ENCODE measurements around the gene DLL3. TPM values are rescaled to one million over a fixed set of nuclear protein-coding genes. Genes with fewer than 3 reads are reported as not detected.

DLL3 gene
- total RNA-seq, 4 donors from 2014 or later: not detected

GRCh38 chr19:39506944-39507714, 8.4 kb downstream of the DLL3 start:
- peaks cover 0 to 23% (median 0%) of the 10 kb centered on the region in 3 donors for H3K4me1 ChIP-seq
- ATAC-seq: no peak
- H3K27ac ChIP-seq: no peak overlapping the region
- peak overlapping the region in 1 of 2 donors; percentile 46 for H3K4me3 ChIP-seq
- no peak for TF ChIP-seq EP300 (IDR thresholded peaks at IDR 0.05)
- TF ChIP-seq CTCF (IDR thresholded peaks at IDR 0.05): no peak
- TF ChIP-seq POLR2A (IDR thresholded peaks at IDR 0.05): no peak
- TF ChIP-seq POLR2AphosphoS5 (IDR thresholded peaks at IDR 0.05): no peak
- H3K9me3 ChIP-seq: peaks cover 0 to 6% (median 0%) of the 10 kb centered on the region in 3 donors
- WGBS, 2 donors (ENCODE audit: low coverage in 1 of 2): 8% methylated on average over 19 of the region's 96 CpGs; no CpG with 5 or more reads in 1 of the 2 donors
- H3K36me3 ChIP-seq: no peaks in the 10 kb centered on the region
- H3K27me3 ChIP-seq: peaks cover 97% of the 10 kb centered on the region

GRCh38 chr19:39507715-39508364, 9.1 kb downstream of the DLL3 start:
- Histone ChIP-seq H3K36me3 (no peaks in the 10 kb centered on the region), H3K4me1 (peaks cover 0 to 20% (median 0%) of the 10 kb centered on the region in 3 donors), H3K4me3 (peak overlapping the region in 1 of 2 donors; percentile 46), H3K9me3 (peaks cover 0 to 1% (median 0%) of the 10 kb centered on the region in 3 donors), H3K27me3 (peaks cover 97% of the 10 kb centered on the region), H3K27ac (no peak overlapping the region)
- 32 to 62% methylated on average over 16 to 17 of the region's 24 CpGs for whole genome bisulfite sequencing, 2 donors (ENCODE audit: low coverage in 1 of 2)
- ATAC-seq: no peak
- TF ChIP-seq POLR2A (IDR thresholded peaks at IDR 0.05) (no peak), CTCF (IDR thresholded peaks at IDR 0.05) (no peak)

- WGBS, 2 donors (ENCODE audit: low coverage in 1 of 2): 93% methylated on average over 2 to 7 of the region's 9 CpGs
- TF ChIP-seq EP300 (IDR thresholded peaks at IDR 0.05) (no peak), POLR2A (IDR thresholded peaks at IDR 0.05) (no peak), CTCF (IDR thresholded peaks at IDR 0.05) (no peak), POLR2AphosphoS5 (IDR thresholded peaks at IDR 0.05) (no peak)
- H3K27ac ChIP-seq: no peak overlapping the region
- peaks cover 97% of the 10 kb centered on the region for H3K27me3 ChIP-seq
- no peaks in the 10 kb centered on the region for H3K9me3 ChIP-seq
- no peak for ATAC-seq
- H3K4me1 ChIP-seq: peaks cover 0 to 13% (median 0%) of the 10 kb centered on the region in 3 donors
- no peak overlapping the region for H3K4me3 ChIP-seq
- H3K36me3 ChIP-seq: no peaks in the 10 kb centered on the region
These were observed 9.9 kb downstream of the DLL3 start for GRCh38 chr19:39508629-39509028.

- no peaks in the 10 kb centered on the region for H3K9me3 ChIP-seq
- peaks cover 97% of the 10 kb centered on the region for H3K27me3 ChIP-seq
- TF ChIP-seq EP300 (IDR thresholded peaks at IDR 0.05): no peak
- TF ChIP-seq CTCF (IDR thresholded peaks at IDR 0.05): no peak
- no peak for TF ChIP-seq POLR2AphosphoS5 (IDR thresholded peaks at IDR 0.05)
- no peak for TF ChIP-seq POLR2A (IDR thresholded peaks at IDR 0.05)
- peaks cover 0 to 13% (median 0%) of the 10 kb centered on the region in 3 donors for H3K4me1 ChIP-seq
- 83% methylated on average over 2 of the region's 2 CpGs; no CpG with 5 or more reads in 1 of the 2 donors for WGBS, 2 donors (ENCODE audit: low coverage in 1 of 2)
- H3K4me3 ChIP-seq: no peak overlapping the region
- H3K27ac ChIP-seq: no peak overlapping the region
- no peak for ATAC-seq
- no peaks in the 10 kb centered on the region for H3K36me3 ChIP-seq
These were observed 10.5 kb downstream of the DLL3 start for GRCh38 chr19:39509233-39509632.
